Colon (tissue), 2 donors: ENCODE measurements around the gene NAE1.

ENCODE experiments used
- FAIRE-seq: peaks from 2 replicates; lab custom pipeline; 2012; peaks lifted over from hg19 to GRCh38; lab: Jason Lieb, UNC
- donor health status: control.
- donor health status: control.

Gene NAE1

GRCh38 chr16:66850115-66850815 is 19.5 kb upstream of the NAE1 start:
- FAIRE-seq: no peak

- no peak for FAIRE-seq
Observed at GRCh38 chr16:66849549-66849948, 18.8 kb upstream of the NAE1 start.

GRCh38 chr16:66849021-66849420 is 18.2 kb upstream of the NAE1 start:
- no peak for FAIRE-seq

GRCh38 chr16:66848172-66848571 is 17.4 kb upstream of the NAE1 start:
- no peak for FAIRE-seq

GRCh38 chr16:66847533-66848067 is 16.8 kb upstream of the NAE1 start:
- FAIRE-seq: no peak

GRCh38 chr16:66846831-66847230 is 16.1 kb upstream of the NAE1 start:
- FAIRE-seq: no peak

GRCh38 chr16:66846266-66846665 is 15.5 kb upstream of the NAE1 start:
- no peak for FAIRE-seq

- FAIRE-seq: no peak
Observed at GRCh38 chr16:66845791-66846221, 15.0 kb upstream of the NAE1 start.

GRCh38 chr16:66845080-66845410 is 14.3 kb upstream of the NAE1 start:
- FAIRE-seq: no peak

GRCh38 chr16:66844342-66845079 is 13.7 kb upstream of the NAE1 start, which contains the start of gene CA7:
Gene CA7 (plus strand): TSS chr16:66844414. CDS start chr16:66844488, 74 bp downstream.
- no peak for FAIRE-seq

GRCh38 chr16:66844009-66844341 is 13.2 kb upstream of the NAE1 start:
- FAIRE-seq: no peak

- FAIRE-seq: no peak
Observed at GRCh38 chr16:66843191-66843590, 12.4 kb upstream of the NAE1 start.

GRCh38 chr16:66842765-66843164 is 12.0 kb upstream of the NAE1 start:
- no peak for FAIRE-seq

- no peak for FAIRE-seq
Observed at GRCh38 chr16:66841366-66841765, 10.6 kb upstream of the NAE1 start.

GRCh38 chr16:66840883-66841282 is 10.1 kb upstream of the NAE1 start:
- FAIRE-seq: no peak

GRCh38 chr16:66834746-66835145 is 4.0 kb upstream of the NAE1 start:
- no peak for FAIRE-seq

GRCh38 chr16:66832661-66833305 is 2.0 kb upstream of the NAE1 start:
- FAIRE-seq: no peak

- no peak for FAIRE-seq
Observed at GRCh38 chr16:66832190-66832589, 1.4 kb upstream of the NAE1 start.

GRCh38 chr16:66824006-66824405 is 6.8 kb downstream of the NAE1 start:
- no peak for FAIRE-seq

- FAIRE-seq: no peak
Observed at GRCh38 chr16:66814734-66815133, 16.0 kb downstream of the NAE1 start.

GRCh38 chr16:66811043-66811442 is 19.7 kb downstream of the NAE1 start:
- no peak for FAIRE-seq

GRCh38 chr16:66810391-66810790 is 20.4 kb downstream of the NAE1 start:
- FAIRE-seq: no peak

GRCh38 chr16:66809765-66810164 is 21.0 kb downstream of the NAE1 start:
- no peak for FAIRE-seq
